ENCODE results near the gene FOXP1. TPM values are rescaled to one million over a fixed set of nuclear protein-coding genes. Genes with fewer than 3 reads are reported as not detected.
A peak's percentile ranks its signal among the peaks of the same experiment; 100 is the strongest.

Gene FOXP1
- total and polyA plus RNA-seq, 2 of the 13 experiments (the other 11 are each of a cell fraction or from before 2014, with no cell fraction given): 40.4 to 59.0 TPM

GRCh38 chr3:71048948-71049347 lies 534.6 kb downstream of the FOXP1 start (continued):
- TF ChIP-seq FOXJ3 (CRISPR knock-in tag; IDR thresholded peaks at IDR 0.05; ENCODE audit: borderline replicate concordance): peak; percentile 66; the same call in 1 of the 2 replicates
- TF ChIP-seq TGIF2 (CRISPR knock-in tag; IDR thresholded peaks at IDR 0.05): 0 out of 2 replicates have a peak, but pooled peaks have one; percentile 2
- TF ChIP-seq ZGPAT (CRISPR knock-in tag; IDR thresholded peaks at IDR 0.05): peak; percentile 24; the same call in 1 of the 2 replicates
- no peak for TF ChIP-seq DNMT3B (CRISPR knock-in tag; conservative IDR thresholded peaks at IDR 0.05)
- no peak for TF ChIP-seq MLXIP (CRISPR knock-in tag; IDR thresholded peaks at IDR 0.05; ENCODE audit: borderline replicate concordance)
- 0 out of 2 replicates have a peak, but pooled peaks have one; percentile 8 for TF ChIP-seq HDAC2 (CRISPR knock-in tag; IDR thresholded peaks at IDR 0.05)
- TF ChIP-seq ATF6 (CRISPR knock-in tag; conservative IDR thresholded peaks at IDR 0.05): no peak
- peak; percentile 62 for TF ChIP-seq CEBPG (CRISPR knock-in tag; IDR thresholded peaks at IDR 0.05)
- TF ChIP-seq EP300 (IDR thresholded peaks at IDR 0.05; ENCODE audit: low read depth in 2 of 2, low read length in 2 of 2): peak in 1 of 2 experiments; percentile 73; a peak in 2 of 4 replicates
- TF ChIP-seq EP300 (CRISPR knock-in tag; IDR thresholded peaks at IDR 0.05; ENCODE audit: borderline replicate concordance): peak; percentile 68; the same call in 1 of the 2 replicates
- no peak for TF ChIP-seq THYN1 (CRISPR knock-in tag; IDR thresholded peaks at IDR 0.05; ENCODE audit: borderline replicate concordance, low read depth)
- TF ChIP-seq PHF21A (CRISPR knock-in tag; IDR thresholded peaks at IDR 0.05): no peak
- 0 out of 2 replicates have a peak, but pooled peaks have one; percentile 13 for TF ChIP-seq HNF1A (IDR thresholded peaks at IDR 0.05; ENCODE audit: low read depth)
- TF ChIP-seq HNF1A (CRISPR knock-in tag; IDR thresholded peaks at IDR 0.05; ENCODE audit: borderline replicate concordance): peak; percentile 26; the same call in 1 of the 2 replicates
- 0 out of 2 replicates have a peak, but pooled peaks have one; percentile 32 for TF ChIP-seq ZNF747 (CRISPR knock-in tag; IDR thresholded peaks at IDR 0.05; ENCODE audit: borderline replicate concordance)
- peak; percentile 56 for TF ChIP-seq MED1 (CRISPR knock-in tag; IDR thresholded peaks at IDR 0.05)
- TF ChIP-seq CCAR2 (optimal IDR thresholded peaks at IDR 0.05; ENCODE audit: low read depth, low read length): no peak
- TF ChIP-seq CCDC6 (CRISPR knock-in tag; IDR thresholded peaks at IDR 0.05): no peak
- TF ChIP-seq PHB2 (IDR thresholded peaks at IDR 0.05; ENCODE audit: partially characterized antibody): no peak
- peak; percentile 66 for TF ChIP-seq FOXA3 (CRISPR knock-in tag; IDR thresholded peaks at IDR 0.05)
- no peak for TF ChIP-seq ARID2 (CRISPR knock-in tag; IDR thresholded peaks at IDR 0.05; ENCODE audit: borderline replicate concordance)
